ENCODE data around the gene LRP1.

LRP1 gene

GRCh38 chr12:57149245-57149900 lies 21.1 kb downstream of the LRP1 start:
- TF ChIP-seq RARB (CRISPR knock-in tag; IDR thresholded peaks at IDR 0.05), result no peak
- TF ChIP-seq PATZ1 (CRISPR knock-in tag; IDR thresholded peaks at IDR 0.05; ENCODE audit: borderline replicate concordance), result no peak
- TF ChIP-seq, protein P1, sequence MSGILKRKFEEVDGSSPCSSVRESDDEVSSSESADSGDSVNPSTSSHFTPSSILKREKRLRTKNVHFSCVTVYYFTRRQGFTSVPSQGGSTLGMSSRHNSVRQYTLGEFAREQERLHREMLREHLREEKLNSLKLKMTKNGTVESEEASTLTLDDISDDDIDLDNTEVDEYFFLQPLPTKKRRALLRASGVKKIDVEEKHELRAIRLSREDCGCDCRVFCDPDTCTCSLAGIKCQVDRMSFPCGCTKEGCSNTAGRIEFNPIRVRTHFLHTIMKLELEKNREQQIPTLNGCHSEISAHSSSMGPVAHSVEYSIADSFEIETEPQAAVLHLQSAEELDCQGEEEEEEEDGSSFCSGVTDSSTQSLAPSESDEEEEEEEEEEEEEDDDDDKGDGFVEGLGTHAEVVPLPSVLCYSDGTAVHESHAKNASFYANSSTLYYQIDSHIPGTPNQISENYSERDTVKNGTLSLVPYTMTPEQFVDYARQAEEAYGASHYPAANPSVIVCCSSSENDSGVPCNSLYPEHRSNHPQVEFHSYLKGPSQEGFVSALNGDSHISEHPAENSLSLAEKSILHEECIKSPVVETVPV (CRISPR knock-in tag; IDR thresholded peaks at IDR 0.05), result no peak
- no peak for TF ChIP-seq CSDC2 (CRISPR knock-in tag; IDR thresholded peaks at IDR 0.05)
- TF ChIP-seq CREB5 (CRISPR knock-in tag; IDR thresholded peaks at IDR 0.05; ENCODE audit: low read depth), result no peak
- TF ChIP-seq BACH2 (CRISPR knock-in tag; IDR thresholded peaks at IDR 0.05; ENCODE audit: borderline replicate concordance), result no peak
- TF ChIP-seq ZC3H10 (CRISPR knock-in tag; IDR thresholded peaks at IDR 0.05), result no peak
- no peak for TF ChIP-seq SNAI2 (CRISPR knock-in tag; IDR thresholded peaks at IDR 0.05)
- no peak for TF ChIP-seq PPARA (CRISPR knock-in tag; IDR thresholded peaks at IDR 0.05; ENCODE audit: borderline replicate concordance)
- no peak for TF ChIP-seq TOX (CRISPR knock-in tag; IDR thresholded peaks at IDR 0.05; ENCODE audit: borderline replicate concordance)
- ATAC-seq, result no peak

DNA sequence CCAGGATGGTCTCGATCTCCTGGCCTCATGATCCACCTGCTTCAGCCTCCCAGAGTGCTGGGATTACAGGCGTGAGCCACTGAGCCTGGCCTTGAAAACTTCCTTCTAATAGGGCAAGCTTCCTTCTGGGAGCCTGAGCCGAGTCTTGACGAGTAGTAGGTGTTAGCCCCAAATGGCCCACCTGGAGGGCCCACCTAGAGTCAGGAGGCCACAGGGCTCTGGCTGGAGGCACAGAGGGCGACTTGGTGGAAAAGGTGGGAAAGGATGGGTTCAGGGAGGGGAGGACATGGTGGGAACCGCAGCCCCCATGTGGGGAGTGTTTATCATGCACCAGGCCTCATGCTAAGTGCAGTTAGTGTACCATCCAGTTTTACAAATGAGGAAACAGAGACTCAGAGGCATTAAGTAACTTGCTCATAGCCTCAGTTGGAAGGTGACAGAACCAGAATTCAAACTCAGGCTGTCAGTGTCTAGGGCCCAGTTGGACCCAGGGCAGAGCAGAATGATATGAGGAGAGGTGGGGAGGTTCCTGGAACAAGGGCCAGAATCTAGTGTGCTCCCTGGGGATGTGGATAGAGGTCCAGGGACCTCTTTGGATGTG lies 22.2 kb downstream of the LRP1 start:
- TF ChIP-seq ZFP3 (CRISPR knock-in tag; IDR thresholded peaks at IDR 0.05), result no peak
- no peak for TF ChIP-seq TOX (CRISPR knock-in tag; IDR thresholded peaks at IDR 0.05; ENCODE audit: borderline replicate concordance)
- TF ChIP-seq GLIS3 (CRISPR knock-in tag; IDR thresholded peaks at IDR 0.05), result no peak
- TF ChIP-seq ESRRG (CRISPR knock-in tag; IDR thresholded peaks at IDR 0.05), result no peak
- no peak for TF ChIP-seq RARB (CRISPR knock-in tag; IDR thresholded peaks at IDR 0.05)
- TF ChIP-seq ZNF565 (CRISPR knock-in tag; conservative IDR thresholded peaks at IDR 0.05; ENCODE audit: low read depth), result no peak
- TF ChIP-seq, protein P1 (CRISPR knock-in tag; IDR thresholded peaks at IDR 0.05), result no peak
- TF ChIP-seq PPARA (CRISPR knock-in tag; IDR thresholded peaks at IDR 0.05; ENCODE audit: borderline replicate concordance), result no peak
- no peak for TF ChIP-seq ZNF8 (CRISPR knock-in tag; IDR thresholded peaks at IDR 0.05)
- TF ChIP-seq ISL1 (CRISPR knock-in tag; IDR thresholded peaks at IDR 0.05), result no peak
- ATAC-seq, result no peak

DNA sequence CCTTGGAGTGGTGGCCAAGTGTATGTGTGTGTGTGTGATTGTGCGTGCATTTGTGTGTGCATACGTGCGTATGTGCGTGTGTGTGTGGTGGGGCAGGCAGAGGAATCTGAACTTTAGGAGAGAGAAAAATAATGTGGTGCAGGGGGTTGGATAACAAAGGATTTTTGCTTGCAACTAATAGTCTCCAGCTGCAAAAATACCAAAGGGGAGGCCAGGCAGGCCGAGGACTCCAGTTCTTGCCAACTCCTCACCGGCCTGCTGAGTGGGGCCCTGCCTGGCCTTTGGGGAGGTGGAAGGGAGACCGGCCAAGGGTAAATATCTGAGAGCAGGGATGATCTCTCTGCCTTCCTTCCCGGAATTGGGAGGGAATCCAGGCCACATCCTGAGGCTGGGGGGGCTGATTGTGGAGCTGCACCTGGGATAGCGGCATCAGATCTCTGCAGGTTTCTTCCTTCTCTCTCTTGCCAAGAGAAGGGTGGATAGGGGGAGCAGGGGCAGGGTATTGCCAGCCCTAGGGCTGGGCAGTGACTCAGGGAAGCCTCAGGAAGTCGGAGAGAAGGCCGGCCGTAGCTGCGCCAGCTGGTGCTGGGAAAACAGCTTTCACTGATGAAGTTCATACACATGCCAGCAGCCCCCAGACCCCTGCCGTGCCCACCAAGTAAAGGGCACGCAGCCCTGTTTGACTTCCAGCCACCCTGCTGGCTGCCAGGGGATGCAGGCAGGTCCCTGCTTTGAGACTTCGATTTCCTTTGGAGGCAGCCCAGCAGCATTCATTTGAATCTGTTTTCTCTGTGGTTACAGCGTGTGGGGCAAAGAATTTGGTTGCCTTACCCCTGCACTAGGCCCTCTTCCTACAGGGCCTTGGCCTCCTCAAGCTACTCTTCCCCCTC lies 23.7 kb downstream of the LRP1 start:
- peak; percentile 90 for ATAC-seq
- TF ChIP-seq BACH2 (CRISPR knock-in tag; IDR thresholded peaks at IDR 0.05; ENCODE audit: borderline replicate concordance) (no peak), ZFP30 (CRISPR knock-in tag; IDR thresholded peaks at IDR 0.05) (no peak), ESRRG (CRISPR knock-in tag; IDR thresholded peaks at IDR 0.05) (0 out of 2 replicates have a peak, but pooled peaks have one; percentile 13), PPARA (CRISPR knock-in tag; IDR thresholded peaks at IDR 0.05; ENCODE audit: borderline replicate concordance) (no peak), TCF4 (CRISPR knock-in tag; IDR thresholded peaks at IDR 0.05; ENCODE audit: borderline replicate concordance) (no peak; the same call in 1 of the 2 replicates), ARNTL (CRISPR knock-in tag; IDR thresholded peaks at IDR 0.05; ENCODE audit: borderline replicate concordance, low read depth) (no peak)

GRCh38 chr12:57152639-57153038 lies 24.4 kb downstream of the LRP1 start:
- peak; percentile 10 for ATAC-seq
- TF ChIP-seq GLIS3 (CRISPR knock-in tag; IDR thresholded peaks at IDR 0.05) (no peak), TCF4 (CRISPR knock-in tag; IDR thresholded peaks at IDR 0.05; ENCODE audit: borderline replicate concordance) (no peak), CSDC2 (CRISPR knock-in tag; IDR thresholded peaks at IDR 0.05) (no peak), PPARA (CRISPR knock-in tag; IDR thresholded peaks at IDR 0.05; ENCODE audit: borderline replicate concordance) (no peak), BACH2 (CRISPR knock-in tag; IDR thresholded peaks at IDR 0.05; ENCODE audit: borderline replicate concordance) (no peak), ZFP30 (CRISPR knock-in tag; IDR thresholded peaks at IDR 0.05) (no peak), PATZ1 (CRISPR knock-in tag; IDR thresholded peaks at IDR 0.05; ENCODE audit: borderline replicate concordance) (no peak), OSR1 (CRISPR knock-in tag; IDR thresholded peaks at IDR 0.05) (no peak), TSHZ2 (CRISPR knock-in tag; IDR thresholded peaks at IDR 0.05) (no peak)
